GM12865 (cell line): Measurements from ENCODE around the gene EXOSC10.
A peak's percentile ranks its signal among the peaks of the same experiment; 100 is the strongest.
"Not testable (repeated sequence)": the region's sequence is repeated elsewhere in the genome, so short reads cannot be mapped to it uniquely, and the experiment has no call there.

Experiments used
- DNase-seq: peaks from one replicate; pipeline ENCODE4 v3.0.0; 2010; ENCODE audit warnings: low read depth
- H3K4me3 ChIP-seq: 2 replicates; pipeline ENCODE4 v1.5.1; 2011; ENCODE audit warnings: mild to moderate bottlenecking, low read depth, low read length, control low read depth
- CTCF ChIP-seq: IDR thresholded peaks from 2 replicates; pipeline ENCODE4 v1.5.1; 2011; ENCODE audit warnings: low read length, control low read depth, low read depth, inconsistent platforms; ENCODE audit not compliant: insufficient read depth; ENCODE audit errors: missing control alignments

EXOSC10 gene

GRCh38 chr1:11055676-11056075 is 44.0 kb downstream of the EXOSC10 start:
- no peak for TF ChIP-seq CTCF
- no peak for DNase-seq
- H3K4me3 ChIP-seq, result no peak overlapping the region

DNA sequence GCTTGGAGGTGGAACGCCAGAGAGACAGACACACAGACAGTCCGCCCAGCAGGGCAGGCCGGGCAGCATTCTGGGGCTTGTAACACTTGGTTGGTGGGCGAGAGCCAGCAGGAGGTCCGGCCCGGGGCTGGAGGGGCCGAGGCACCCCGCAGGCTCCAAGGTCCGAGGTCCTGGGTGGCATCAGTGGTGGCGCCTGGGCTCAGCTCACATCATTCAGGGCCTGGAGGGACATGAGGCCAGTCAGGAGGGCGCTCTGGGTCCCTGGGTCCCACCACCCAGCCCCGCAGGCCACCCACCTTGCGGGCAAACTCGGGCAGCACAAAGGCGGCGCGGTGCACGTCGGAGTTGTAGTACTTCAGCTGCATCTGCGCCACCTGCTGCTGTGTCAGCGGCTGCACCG is 45.0 kb downstream of the EXOSC10 start:
- no peak for TF ChIP-seq CTCF
- DNase-seq, result no peak
- no peak overlapping the region for H3K4me3 ChIP-seq

- no peak for TF ChIP-seq CTCF
- no peak overlapping the region for H3K4me3 ChIP-seq
- no peak for DNase-seq
Observed at GRCh38 chr1:11054181-11054580, 45.5 kb downstream of the EXOSC10 start.

DNA sequence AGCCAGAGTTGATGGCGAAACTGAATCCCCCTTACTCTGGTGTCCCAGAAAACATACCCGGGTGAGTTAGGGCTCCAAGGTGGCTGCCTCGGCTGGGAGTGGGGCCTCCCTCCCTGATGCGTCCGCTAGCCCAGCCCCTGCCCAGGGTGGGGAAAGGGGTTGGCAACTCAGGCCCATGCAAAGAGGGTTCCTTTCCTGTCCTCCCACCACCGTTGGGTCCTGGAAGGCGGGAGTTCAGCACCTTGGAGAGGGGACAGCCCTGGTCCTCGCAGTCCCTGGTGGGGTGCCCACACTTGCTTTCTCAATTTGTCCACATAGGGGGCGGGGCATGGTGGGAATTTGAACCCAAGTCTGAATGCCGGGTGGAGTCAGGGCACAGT is 45.9 kb downstream of the EXOSC10 start:
- DNase-seq, result peak; percentile 35
- no peak for TF ChIP-seq CTCF
- H3K4me3 ChIP-seq, result no peak overlapping the region

DNA sequence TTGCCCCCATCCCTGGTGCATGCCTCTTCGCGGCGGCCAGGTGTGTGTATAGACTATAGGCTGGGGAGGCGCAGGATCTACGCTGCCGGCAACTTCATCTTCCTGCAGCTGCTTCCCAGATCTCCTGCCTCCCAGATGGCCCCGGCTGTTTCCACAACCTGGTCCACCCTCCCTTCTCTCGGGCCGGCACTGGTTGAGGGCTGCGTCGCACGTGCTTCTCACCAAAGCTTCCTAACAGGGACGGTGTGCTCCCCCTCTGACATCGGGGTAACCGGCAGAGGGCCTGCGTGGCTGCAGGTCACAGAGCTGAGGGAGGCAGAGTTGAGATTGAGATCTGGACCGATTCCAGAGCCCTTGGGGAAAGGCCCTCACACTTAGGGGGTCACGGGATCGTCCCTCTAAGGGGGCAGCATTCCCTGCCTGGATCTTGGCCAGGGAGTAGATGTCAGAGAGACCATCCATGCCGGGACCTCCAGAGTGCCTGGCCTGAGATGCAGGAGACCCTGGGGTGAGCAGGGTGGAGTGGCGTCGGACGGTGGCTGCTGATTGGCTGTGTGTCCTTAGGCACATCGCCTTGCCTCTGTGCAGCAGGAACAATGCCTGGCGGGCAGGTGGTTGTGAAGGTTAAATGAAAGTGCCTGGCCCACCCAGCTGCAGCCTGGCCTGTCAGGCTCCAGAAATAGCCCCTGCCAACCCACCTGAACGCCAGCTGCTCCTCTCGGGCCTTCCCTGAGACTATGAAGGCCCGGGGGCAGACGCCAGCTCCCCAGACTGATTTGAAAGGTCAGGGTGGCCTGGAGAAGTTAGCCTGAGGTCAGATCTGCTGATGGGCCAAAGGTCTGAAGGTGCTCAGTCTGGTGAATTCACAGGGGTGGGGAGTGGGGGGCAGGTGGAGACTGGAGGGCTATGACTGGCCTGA is 46.6 kb downstream of the EXOSC10 start:
- peak; percentile 9 for TF ChIP-seq CTCF
- peak; percentile 65 for DNase-seq
- H3K4me3 ChIP-seq, result no peak overlapping the region

DNA sequence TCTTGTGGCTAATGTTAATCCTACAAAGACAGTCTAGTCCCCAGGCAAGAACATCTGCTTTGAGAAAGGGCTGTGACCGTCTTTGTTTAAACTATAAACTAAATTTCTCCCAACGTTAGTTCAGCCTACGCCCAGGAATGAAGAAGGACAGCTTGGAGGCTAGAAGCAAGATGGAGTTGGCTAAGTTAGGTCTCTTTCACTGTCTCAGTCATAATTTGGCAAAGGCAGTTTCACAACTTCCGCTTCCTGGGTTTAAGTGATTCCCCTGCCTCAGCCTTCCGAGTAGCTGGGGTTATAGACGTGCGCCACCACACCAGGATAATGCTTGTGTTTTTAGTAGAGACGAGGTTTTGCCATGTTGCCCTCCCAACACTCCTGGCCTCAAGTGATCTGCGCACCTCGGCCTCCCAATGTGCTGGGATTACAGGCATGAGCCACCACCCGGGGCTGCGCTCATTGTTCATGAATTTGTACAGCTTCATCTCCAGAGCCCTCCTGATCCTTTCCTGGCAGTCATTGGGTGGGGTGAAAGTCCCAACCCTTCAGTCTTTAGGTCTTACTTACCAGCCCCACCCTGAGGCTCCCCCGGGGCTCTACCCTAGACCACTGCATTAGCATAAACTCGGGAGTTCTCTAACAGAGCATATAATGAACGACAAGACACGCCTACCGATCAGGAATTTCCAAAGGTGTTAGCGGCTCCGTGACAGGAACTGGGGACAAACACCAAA is 47.7 kb downstream of the EXOSC10 start:
- TF ChIP-seq CTCF, result no peak
- no peak overlapping the region for H3K4me3 ChIP-seq

GRCh38 chr1:11051121-11051520 is 48.5 kb downstream of the EXOSC10 start:
- not testable (repeated sequence) for H3K4me3 ChIP-seq, DNase-seq

More for the DNA sequence above, 47.7 kb downstream of the EXOSC10 start:
- peak; percentile 66 for DNase-seq
